PC-9 (cell line): ENCODE measurements around the gene ACP1. TPM values are rescaled to one million over a fixed set of nuclear protein-coding genes. Genes with fewer than 3 reads are reported as not detected.

Experiments
- BruUV-seq: library from RNA; stranded (reverse); fragments of 400-500 nt; replicated peaks from 2 replicates; lab custom pipeline; 2021; lab: Mats Ljungman, UMichigan
- CTCF ChIA-PET: fragments of 300-600 bp; sonication (Branson Sonifier 250); formaldehyde crosslinking; loops from one replicate; lab custom pipeline; 2022; ENCODE audit warnings: antibody characterized with exemption; lab: Charles Lee
- POLR2A ChIA-PET: fragments of 300-600 bp; sonication (Branson Sonifier 250); formaldehyde crosslinking; loops from one replicate; lab custom pipeline; 2022; ENCODE audit warnings: antibody characterized with exemption; ENCODE audit not compliant: unreplicated experiment; lab: Charles Lee
- DNase-seq, 2 experiments: peaks; one replicate each; pipeline versions ENCODE4 v3.0.0 to v3.0.0-alpha.2; 2015 to 2022; ENCODE audit warnings: mixed read lengths in 1 of 2
- H2AFZ ChIP-seq: fragments of 200-600 bp; sonication (generic); 2 replicates; pipeline ENCODE4 v1.8.1; 2017; ENCODE audit warnings: antibody characterized with exemption
- H3F3A ChIP-seq: fragments of 200-600 bp; sonication (generic); 2 replicates; pipeline ENCODE4 v1.8.1; 2017; ENCODE audit warnings: antibody characterized with exemption, mild to moderate bottlenecking, low read depth; ENCODE audit not compliant: insufficient read depth
- H3K27ac ChIP-seq: fragments of 200-600 bp; sonication (generic); 2 replicates; pipeline ENCODE4 v1.6.1; 2016; ENCODE audit warnings: mixed run types
- H3K27me3 ChIP-seq: fragments of 200-600 bp; sonication (generic); 2 replicates; pipeline ENCODE4 v1.6.1; 2016; ENCODE audit warnings: low read depth, mixed run types; ENCODE audit not compliant: insufficient read depth
- H3K36me3 ChIP-seq: fragments of 200-600 bp; sonication (generic); 2 replicates; pipeline ENCODE4 v1.6.1; 2016; ENCODE audit warnings: low read depth, mixed run types
- H3K4me1 ChIP-seq: fragments of 200-600 bp; sonication (generic); replicated peaks from 2 replicates; pipeline ENCODE4 v1.6.1; 2016; ENCODE audit warnings: mixed run types; ENCODE audit not compliant: insufficient read depth
- H3K4me2 ChIP-seq: fragments of 200-600 bp; sonication (generic); 2 replicates; pipeline ENCODE4 v1.6.1; 2017; ENCODE audit warnings: mixed run types
- H3K4me3 ChIP-seq: fragments of 200-600 bp; sonication (generic); 2 replicates; pipeline ENCODE4 v1.6.1; 2016; ENCODE audit warnings: mixed run types
- H3K79me2 ChIP-seq: fragments of 200-600 bp; sonication (generic); 2 replicates; pipeline ENCODE4 v1.6.1; 2017; ENCODE audit warnings: low read depth, mixed run types
- H3K9me2 ChIP-seq: fragments of 200-600 bp; sonication (generic); 2 replicates; pipeline ENCODE4 v1.8.1; 2017; ENCODE audit warnings: mild to moderate bottlenecking; ENCODE audit not compliant: insufficient read depth
- H3K9me3 ChIP-seq: fragments of 200-600 bp; sonication (generic); 2 replicates; pipeline ENCODE4 v1.8.1; 2016; ENCODE audit warnings: low read depth; ENCODE audit not compliant: insufficient read depth
- H4K20me1 ChIP-seq: fragments of 200-600 bp; sonication (generic); 2 replicates; pipeline ENCODE4 v1.8.1; 2017; ENCODE audit not compliant: insufficient read depth
- EZH2 ChIP-seq: fragments of 200-600 bp; sonication (generic); IDR thresholded peaks from 2 replicates; pipeline ENCODE4 v1.8.0; 2017; ENCODE audit warnings: antibody characterized with exemption, low read depth
- intact Hi-C: fragments of 100-400 bp; cut with micrococcal nuclease; formaldehyde crosslinking; loops from one replicate; pipeline ENCODE4 v1.10.0; 2022; ENCODE audit not compliant: unreplicated experiment
- total RNA-seq: library from RNA; stranded (reverse); gene quantifications from 2 replicates; pipeline ENCODE4 v1.2.3, GENCODE V29; 2021
- TF ChIP-seq, protein P1 (sequence below): fragments of 200-600 bp; sonication (generic); conservative IDR thresholded peaks from 2 replicates; pipeline ENCODE4 v1.6.1; 2017; ENCODE audit warnings: mixed run types, antibody characterized with exemption, mild to moderate bottlenecking, moderate library complexity

The ACP1 gene
- total RNA-seq, 1 experiment from 2014 or later: 115 TPM

DNA sequence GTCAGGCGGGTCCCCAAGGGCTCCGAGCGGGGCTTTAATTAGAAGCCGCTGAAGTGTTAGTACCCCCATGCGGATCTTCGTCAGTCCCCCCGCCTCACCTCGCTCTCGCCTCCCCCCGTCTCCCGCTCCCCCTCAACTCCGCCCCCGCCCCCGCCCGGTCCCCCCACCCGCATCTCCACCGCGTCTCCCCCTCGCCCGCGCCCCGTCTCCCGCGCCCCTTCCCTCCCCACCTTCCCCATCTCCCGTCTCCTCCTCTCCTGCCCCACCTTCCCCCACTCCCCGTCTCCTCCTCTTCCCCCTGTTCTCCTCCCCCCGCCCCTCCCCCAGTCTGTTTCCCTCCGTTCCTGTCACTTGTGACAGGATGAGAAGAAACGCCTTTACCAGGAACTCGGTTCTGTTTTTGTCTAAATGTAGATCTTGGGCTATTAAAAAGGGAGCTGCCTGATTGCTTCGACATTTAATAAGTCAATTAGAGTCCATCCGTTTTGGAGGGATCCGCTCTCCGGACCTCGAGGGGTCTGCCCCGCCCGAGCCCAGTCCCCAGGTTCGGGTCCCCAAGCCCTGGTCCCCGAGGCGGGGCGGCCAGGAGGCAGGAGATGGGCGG, 24.1 kb downstream of the ACP1 start:
- no peaks in the 10 kb centered on the region for H3K36me3 ChIP-seq
- ChIA-PET POLR2A (no interaction called here), CTCF (no interaction called here)
- no peak for DNase-seq
- no peaks in the 10 kb centered on the region for H3K9me2 ChIP-seq
- no peak for TF ChIP-seq EZH2
- TF ChIP-seq, protein P1, sequence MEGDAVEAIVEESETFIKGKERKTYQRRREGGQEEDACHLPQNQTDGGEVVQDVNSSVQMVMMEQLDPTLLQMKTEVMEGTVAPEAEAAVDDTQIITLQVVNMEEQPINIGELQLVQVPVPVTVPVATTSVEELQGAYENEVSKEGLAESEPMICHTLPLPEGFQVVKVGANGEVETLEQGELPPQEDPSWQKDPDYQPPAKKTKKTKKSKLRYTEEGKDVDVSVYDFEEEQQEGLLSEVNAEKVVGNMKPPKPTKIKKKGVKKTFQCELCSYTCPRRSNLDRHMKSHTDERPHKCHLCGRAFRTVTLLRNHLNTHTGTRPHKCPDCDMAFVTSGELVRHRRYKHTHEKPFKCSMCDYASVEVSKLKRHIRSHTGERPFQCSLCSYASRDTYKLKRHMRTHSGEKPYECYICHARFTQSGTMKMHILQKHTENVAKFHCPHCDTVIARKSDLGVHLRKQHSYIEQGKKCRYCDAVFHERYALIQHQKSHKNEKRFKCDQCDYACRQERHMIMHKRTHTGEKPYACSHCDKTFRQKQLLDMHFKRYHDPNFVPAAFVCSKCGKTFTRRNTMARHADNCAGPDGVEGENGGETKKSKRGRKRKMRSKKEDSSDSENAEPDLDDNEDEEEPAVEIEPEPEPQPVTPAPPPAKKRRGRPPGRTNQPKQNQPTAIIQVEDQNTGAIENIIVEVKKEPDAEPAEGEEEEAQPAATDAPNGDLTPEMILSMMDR: no peak
- H2AFZ ChIP-seq: no peak overlapping the region
- H3K79me2 ChIP-seq: no peaks in the 10 kb centered on the region
- H3K9me3 ChIP-seq: no peaks in the 10 kb centered on the region
- H3K4me1 ChIP-seq: no peaks in the 10 kb centered on the region
- H3K4me2 ChIP-seq: no peak overlapping the region
- no TSS peak for BruUV-seq
- no peak overlapping the region for H3K27ac ChIP-seq
- H4K20me1 ChIP-seq: no peaks in the 10 kb centered on the region
- H3F3A ChIP-seq: peaks cover 20% of the 10 kb centered on the region; the same call in 1 of the 2 replicates
- intact Hi-C loops: no loop called here
- no peaks in the 10 kb centered on the region for H3K27me3 ChIP-seq
- no peak overlapping the region for H3K4me3 ChIP-seq

DNA sequence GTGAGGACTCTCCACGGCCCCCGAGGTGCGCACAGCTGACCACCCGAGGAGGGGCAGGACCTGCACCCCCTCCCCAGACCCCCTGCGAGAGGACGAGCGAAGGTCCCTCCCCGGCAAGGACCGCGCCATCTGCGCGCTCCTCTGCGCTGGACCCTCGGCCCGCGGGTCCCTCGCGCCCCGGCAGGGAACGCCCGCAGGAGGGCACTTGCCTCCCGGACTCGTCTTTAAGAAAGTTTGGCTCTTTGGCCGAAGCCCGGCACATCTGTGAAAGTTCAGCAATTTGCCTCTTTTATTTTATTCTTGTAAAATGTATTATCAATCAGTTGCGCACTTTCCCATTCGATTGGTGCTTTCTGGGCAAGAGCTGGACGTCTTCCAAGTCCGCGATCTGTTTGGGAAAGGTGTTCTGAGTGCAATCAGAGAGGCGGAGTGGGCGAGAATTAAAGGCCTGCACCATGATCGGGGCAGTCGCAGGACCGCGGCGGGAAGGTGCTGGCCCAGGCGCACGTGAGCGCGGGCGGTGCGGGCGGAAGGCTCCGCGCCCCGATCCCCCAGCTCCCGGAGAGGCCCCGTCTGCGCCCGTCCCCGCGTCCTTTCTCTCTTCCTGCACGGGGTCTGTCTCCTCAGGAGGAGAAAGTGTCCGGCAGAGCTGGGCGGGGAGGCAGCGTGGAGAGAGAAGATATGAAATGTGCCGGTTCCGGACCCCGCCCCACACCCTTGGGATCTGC, 24.8 kb downstream of the ACP1 start:
- ChIA-PET CTCF (no interaction called here), POLR2A (no interaction called here)
- no peaks in the 10 kb centered on the region for H4K20me1 ChIP-seq
- H3K4me1 ChIP-seq: no peaks in the 10 kb centered on the region
- no TSS peak for BruUV-seq
- no peak for TF ChIP-seq EZH2
- TF ChIP-seq, protein P1: no peak
- no peaks in the 10 kb centered on the region for H3K9me2 ChIP-seq
- H3K27ac ChIP-seq: no peak overlapping the region
- H3K27me3 ChIP-seq: no peaks in the 10 kb centered on the region
- H3K79me2 ChIP-seq: no peaks in the 10 kb centered on the region
- H3K36me3 ChIP-seq: no peaks in the 10 kb centered on the region
- H3K9me3 ChIP-seq: no peaks in the 10 kb centered on the region
- no peak overlapping the region for H3K4me2 ChIP-seq
- no peak for DNase-seq
- H3F3A ChIP-seq: peaks cover 20% of the 10 kb centered on the region; the same call in 1 of the 2 replicates
- H3K4me3 ChIP-seq: no peak overlapping the region
- intact Hi-C loops: no loop called here
- H2AFZ ChIP-seq: no peak overlapping the region

DNA sequence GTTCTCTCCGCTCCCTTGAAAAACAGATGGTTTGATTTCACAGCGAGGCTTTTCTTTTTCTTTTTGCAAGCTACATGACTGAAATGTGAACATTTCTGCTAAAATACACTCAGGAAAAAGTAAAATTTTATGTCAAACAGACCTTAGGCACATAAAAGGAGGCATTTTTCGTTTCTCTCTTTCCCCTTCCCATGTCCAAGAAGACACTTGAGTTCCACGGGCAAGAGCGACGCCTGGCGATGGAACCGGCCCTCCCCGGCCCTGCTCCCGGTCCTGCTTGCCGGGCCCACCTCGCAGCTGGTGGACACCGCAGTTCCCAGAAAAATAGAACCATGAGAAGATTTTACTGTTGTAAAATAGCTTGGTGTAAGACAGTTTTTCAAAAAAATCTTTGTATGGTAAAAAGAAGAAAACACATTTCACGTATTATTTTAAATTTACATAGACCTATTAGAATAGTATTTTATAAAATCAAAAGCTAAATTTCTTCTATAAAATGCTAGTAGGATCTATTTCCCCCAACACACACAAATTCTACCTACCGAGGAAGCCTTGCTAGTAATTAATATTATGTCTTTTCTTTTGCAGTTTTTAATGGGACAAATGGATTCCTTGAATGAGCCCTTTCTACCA, 25.5 kb downstream of the ACP1 start:
- no peaks in the 10 kb centered on the region for H3K79me2 ChIP-seq
- no peak for TF ChIP-seq EZH2
- TF ChIP-seq, protein P1: no peak
- no peak overlapping the region for H2AFZ ChIP-seq
- H3K4me2 ChIP-seq: no peak overlapping the region
- H3K4me3 ChIP-seq: no peak overlapping the region
- CTCF ChIA-PET: no interaction called here
- no peaks in the 10 kb centered on the region for H4K20me1 ChIP-seq
- POLR2A ChIA-PET: no interaction called here
- BruUV-seq: no TSS peak
- no peaks in the 10 kb centered on the region for H3K4me1 ChIP-seq
- no peaks in the 10 kb centered on the region for H3K9me3 ChIP-seq
- H3F3A ChIP-seq: peaks cover 18% of the 10 kb centered on the region; the same call in 1 of the 2 replicates
- no peaks in the 10 kb centered on the region for H3K9me2 ChIP-seq
- intact Hi-C loops: no loop called here
- H3K36me3 ChIP-seq: no peaks in the 10 kb centered on the region
- H3K27ac ChIP-seq: no peak overlapping the region
- H3K27me3 ChIP-seq: no peaks in the 10 kb centered on the region
- no peak for DNase-seq
